ENCODE data around the gene TEX26.

DNA sequence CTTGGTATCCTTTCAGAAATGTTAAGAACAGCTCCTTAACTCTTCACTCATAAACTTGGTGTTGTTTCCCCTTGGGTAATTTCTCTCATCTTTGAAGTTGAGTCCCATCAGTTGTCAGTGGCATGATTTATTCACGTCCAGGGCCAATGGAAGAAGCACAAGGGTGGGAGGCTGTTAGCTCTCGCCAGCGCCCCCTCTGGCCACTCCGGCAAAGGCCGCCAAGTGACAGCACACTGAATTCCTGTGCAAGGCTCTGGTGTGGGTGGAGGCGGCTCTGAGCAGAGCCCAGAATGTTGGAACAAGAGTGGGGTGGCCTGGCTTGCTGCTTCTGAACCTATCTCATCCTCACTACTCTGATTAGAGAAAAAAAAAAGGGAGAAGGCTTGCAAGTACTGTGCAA is 39.5 kb upstream of the TEX26 start:
- TF ChIP-seq, protein P1, sequence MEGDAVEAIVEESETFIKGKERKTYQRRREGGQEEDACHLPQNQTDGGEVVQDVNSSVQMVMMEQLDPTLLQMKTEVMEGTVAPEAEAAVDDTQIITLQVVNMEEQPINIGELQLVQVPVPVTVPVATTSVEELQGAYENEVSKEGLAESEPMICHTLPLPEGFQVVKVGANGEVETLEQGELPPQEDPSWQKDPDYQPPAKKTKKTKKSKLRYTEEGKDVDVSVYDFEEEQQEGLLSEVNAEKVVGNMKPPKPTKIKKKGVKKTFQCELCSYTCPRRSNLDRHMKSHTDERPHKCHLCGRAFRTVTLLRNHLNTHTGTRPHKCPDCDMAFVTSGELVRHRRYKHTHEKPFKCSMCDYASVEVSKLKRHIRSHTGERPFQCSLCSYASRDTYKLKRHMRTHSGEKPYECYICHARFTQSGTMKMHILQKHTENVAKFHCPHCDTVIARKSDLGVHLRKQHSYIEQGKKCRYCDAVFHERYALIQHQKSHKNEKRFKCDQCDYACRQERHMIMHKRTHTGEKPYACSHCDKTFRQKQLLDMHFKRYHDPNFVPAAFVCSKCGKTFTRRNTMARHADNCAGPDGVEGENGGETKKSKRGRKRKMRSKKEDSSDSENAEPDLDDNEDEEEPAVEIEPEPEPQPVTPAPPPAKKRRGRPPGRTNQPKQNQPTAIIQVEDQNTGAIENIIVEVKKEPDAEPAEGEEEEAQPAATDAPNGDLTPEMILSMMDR (IDR thresholded peaks at IDR 0.05): peak; percentile 10; the same call in 1 of the 3 replicates
- TF ChIP-seq CEBPB (IDR thresholded peaks at IDR 0.05): no peak

Data from A549 (cell line).